GM12873 (cell line): Measurements from ENCODE around the gene ACP7.

Experiments
- CTCF ChIP-seq: IDR thresholded peaks from 2 replicates; pipeline ENCODE4 v1.5.1; 2012; ENCODE audit warnings: low read depth, mild to moderate bottlenecking, moderate library complexity, low read length, control low read depth; ENCODE audit not compliant: insufficient read depth; ENCODE audit errors: missing control alignments

Gene ACP7

GRCh38 chr19:39064405-39064804 lies 19.8 kb upstream of the ACP7 start:
- TF ChIP-seq CTCF = no peak

GRCh38 chr19:39065928-39066327 lies 18.2 kb upstream of the ACP7 start:
- TF ChIP-seq CTCF = no peak

- TF ChIP-seq CTCF = no peak
Measured at GRCh38 chr19:39067104-39067503, 17.1 kb upstream of the ACP7 start.

- TF ChIP-seq CTCF = no peak
Measured at GRCh38 chr19:39070888-39071287, 13.3 kb upstream of the ACP7 start.

- TF ChIP-seq CTCF = no peak
Measured at GRCh38 chr19:39074205-39074692, 9.9 kb upstream of the ACP7 start.

GRCh38 chr19:39074942-39075341 lies 9.2 kb upstream of the ACP7 start:
- no peak for TF ChIP-seq CTCF

- no peak for TF ChIP-seq CTCF
Measured at GRCh38 chr19:39077323-39077722, 6.8 kb upstream of the ACP7 start.

- TF ChIP-seq CTCF = no peak
Measured at GRCh38 chr19:39078436-39079200, 5.5 kb upstream of the ACP7 start.
